ENCODE results near the gene ADIG. TPM values are rescaled to one million over a fixed set of nuclear protein-coding genes. Genes with fewer than 3 reads are reported as not detected.

Gene ADIG
- total and polyA plus RNA-seq, 2 of the 8 experiments (the other 6 are each of a cell fraction or from before 2014, with no cell fraction given): not detected

DNA sequence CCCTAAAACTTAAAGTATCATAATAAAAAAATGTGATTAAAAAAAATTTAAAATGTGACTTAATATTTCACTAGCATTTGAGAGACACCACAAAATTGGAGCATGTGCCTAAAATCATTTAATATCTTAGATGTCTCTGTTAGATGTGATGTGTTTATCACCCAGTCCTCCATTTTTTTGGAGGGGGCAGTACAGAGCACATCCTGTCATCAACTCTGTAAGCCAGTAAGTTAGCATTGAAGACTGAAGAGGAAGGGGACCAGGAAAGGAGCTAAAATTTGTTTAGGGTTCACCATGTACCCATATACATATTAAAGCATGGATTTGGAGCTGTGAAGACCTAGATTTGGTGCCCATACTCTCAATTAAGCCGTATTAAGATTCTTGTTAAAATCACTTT, 30.7 kb upstream of the ADIG start:
- DNase-seq (ENCODE audit: low read depth in 1 of 2, low spot score in 2 of 2): no peak
- Histone ChIP-seq H2BK20ac (ENCODE audit: low read length) (no peak overlapping the region), H2BK5ac (ENCODE audit: low read depth, low read length) (no peak overlapping the region), H3K23ac (ENCODE audit: insufficient read length) (no peak overlapping the region), H4K20me1 (replicated peaks in 1 of 2; ENCODE audit: control insufficient read depth in 1 of 2, insufficient read depth in 2 of 2, low read length in 2 of 2) (peaks cover 0 to 2% of the 10 kb centered on the region in 2 experiments), H3K14ac (ENCODE audit: insufficient read length) (no peak overlapping the region), H3K79me1 (ENCODE audit: low read depth, low read length) (no peaks in the 10 kb centered on the region), H3K9ac (replicated peaks in 1 of 4; ENCODE audit: extremely low read depth in 1 of 4, low read depth in 3 of 4, low read length in 3 of 4) (no peak overlapping the region), H3K27me3 (replicated peaks in 1 of 4; ENCODE audit: control insufficient read depth in 3 of 4, extremely low read depth in 1 of 4, insufficient read depth in 3 of 4, low read length in 3 of 4) (no peaks in the 10 kb centered on the region), H2BK12ac (ENCODE audit: low read depth, low read length) (no peak overlapping the region), H3K23me2 (ENCODE audit: low read depth, low read length) (no peaks in the 10 kb centered on the region), H3K9me3 (ENCODE audit: insufficient read depth in 2 of 2, low read depth in 1 of 2, low read length in 1 of 2) (no peaks in the 10 kb centered on the region), H2BK15ac (ENCODE audit: low read length) (no peak overlapping the region), H3K56ac (replicated peaks; ENCODE audit: insufficient read length, low read depth, low read length) (no peak overlapping the region), H3K4me1 (replicated peaks in 1 of 4; ENCODE audit: control insufficient read depth in 3 of 4, insufficient read depth in 4 of 4, low read length in 3 of 4) (no peaks in the 10 kb centered on the region), H3K18ac (ENCODE audit: extremely low read depth, low read length) (no peak overlapping the region), H3K36me3 (ENCODE audit: control insufficient read depth in 2 of 4, insufficient read depth in 4 of 4, low read length in 3 of 4) (peaks cover 9 to 59% (median 43%) of the 10 kb centered on the region in 4 experiments; a peak in 7 of 8 replicates), H3K4me3 (ENCODE audit: extremely low read depth in 1 of 4, insufficient read depth in 2 of 4, low read depth in 3 of 4, low read length in 4 of 4) (no peak overlapping the region), H2AFZ (ENCODE audit: low read length) (no peak overlapping the region), H4K91ac (replicated peaks; ENCODE audit: insufficient read length, low read length) (no peak overlapping the region), H2BK120ac (replicated peaks; ENCODE audit: low read depth, low read length) (no peak overlapping the region), H4K8ac (ENCODE audit: extremely low read depth, insufficient read depth, low read length) (no peak overlapping the region), H3K27ac (ENCODE audit: low read depth, low read length) (no peak overlapping the region), H3K4ac (replicated peaks; ENCODE audit: insufficient read length, low read depth, low read length) (no peak overlapping the region), H3K79me2 (ENCODE audit: control insufficient read depth in 1 of 2, insufficient read depth in 2 of 2, low read length in 2 of 2) (no peaks in the 10 kb centered on the region), H2AK5ac (ENCODE audit: low read depth, low read length) (no peak overlapping the region), H3K4me2 (ENCODE audit: insufficient read depth in 1 of 2, low read depth in 2 of 2, low read length in 2 of 2) (no peak overlapping the region), H4K5ac (ENCODE audit: insufficient read length, low read depth, low read length) (no peak overlapping the region)
- no peak for FAIRE-seq
- POLR2A ChIA-PET (ENCODE audit: partially characterized antibody): no interaction called here
- CTCF ChIA-PET (ENCODE audit: partially characterized antibody): interaction anchor here (0.7 to 1.6 kb wide), 10 partner anchors 8 to 227 kb away, joined by 3 to 4 read pairs (median 3); no protein-coding TSS in a partner anchor
- 88% methylated on average over 1 of the region's 1 CpG; no CpG with 5 or more reads in 1 of the 2 experiments for WGBS, 2 experiments (ENCODE audit: extremely low coverage in 1 of 2, insufficient coverage in 1 of 2, insufficient read length in 1 of 2, insufficient replicate concordance in 2 of 2, low coverage in 1 of 2, low lambda C conversion rate in 2 of 2, missing lambda C conversion rate in 1 of 2)
- TF ChIP-seq ATF3 (IDR thresholded peaks at IDR 0.05; ENCODE audit: insufficient read depth, low read depth, low read length): no peak
- no peak for TF ChIP-seq SP4 (IDR thresholded peaks at IDR 0.05; ENCODE audit: low read length)
- no peak for TF ChIP-seq JUND (IDR thresholded peaks at IDR 0.05; ENCODE audit: low read length)
- no peak for TF ChIP-seq EZH2 (IDR thresholded peaks at IDR 0.05; ENCODE audit: low read depth, low read length, severe bottlenecking)
- TF ChIP-seq CBX8 (IDR thresholded peaks at IDR 0.05; ENCODE audit: borderline replicate concordance, low read depth, low read length): no peak
- TF ChIP-seq, protein P1, sequence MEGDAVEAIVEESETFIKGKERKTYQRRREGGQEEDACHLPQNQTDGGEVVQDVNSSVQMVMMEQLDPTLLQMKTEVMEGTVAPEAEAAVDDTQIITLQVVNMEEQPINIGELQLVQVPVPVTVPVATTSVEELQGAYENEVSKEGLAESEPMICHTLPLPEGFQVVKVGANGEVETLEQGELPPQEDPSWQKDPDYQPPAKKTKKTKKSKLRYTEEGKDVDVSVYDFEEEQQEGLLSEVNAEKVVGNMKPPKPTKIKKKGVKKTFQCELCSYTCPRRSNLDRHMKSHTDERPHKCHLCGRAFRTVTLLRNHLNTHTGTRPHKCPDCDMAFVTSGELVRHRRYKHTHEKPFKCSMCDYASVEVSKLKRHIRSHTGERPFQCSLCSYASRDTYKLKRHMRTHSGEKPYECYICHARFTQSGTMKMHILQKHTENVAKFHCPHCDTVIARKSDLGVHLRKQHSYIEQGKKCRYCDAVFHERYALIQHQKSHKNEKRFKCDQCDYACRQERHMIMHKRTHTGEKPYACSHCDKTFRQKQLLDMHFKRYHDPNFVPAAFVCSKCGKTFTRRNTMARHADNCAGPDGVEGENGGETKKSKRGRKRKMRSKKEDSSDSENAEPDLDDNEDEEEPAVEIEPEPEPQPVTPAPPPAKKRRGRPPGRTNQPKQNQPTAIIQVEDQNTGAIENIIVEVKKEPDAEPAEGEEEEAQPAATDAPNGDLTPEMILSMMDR (IDR thresholded peaks at IDR 0.05; ENCODE audit: control extremely low read depth in 1 of 3, insufficient read depth in 1 of 3, low read depth in 1 of 3, low read length in 3 of 3): peak in 2 of 3 experiments; percentile 20 to 37; a peak in 2 of 4 replicates
- no peak for TF ChIP-seq KDM1A (IDR thresholded peaks at IDR 0.05; ENCODE audit: borderline replicate concordance, low read length)
- no peak for TF ChIP-seq TEAD4 (IDR thresholded peaks at IDR 0.05; ENCODE audit: low read depth, low read length)
- peak in 1 of 2 experiments; percentile 25; a peak in 1 of 4 replicates for TF ChIP-seq RAD21 (IDR thresholded peaks at IDR 0.05 in 1 of 2, conservative IDR thresholded peaks at IDR 0.05 in 1 of 2; ENCODE audit: low read depth in 2 of 2, low read length in 2 of 2)
- TF ChIP-seq CTBP2 (IDR thresholded peaks at IDR 0.05; ENCODE audit: borderline replicate concordance, insufficient read depth, insufficient read length, low read length): no peak
